ENCODE results near the gene ODAD3. TPM values are rescaled to one million over a fixed set of nuclear protein-coding genes. Genes with fewer than 3 reads are reported as not detected.
"Not testable (repeated sequence)": the region's sequence is repeated elsewhere in the genome, so short reads cannot be mapped to it uniquely, and the experiment has no call there.

The ODAD3 gene
- total RNA-seq, 2 donors from 2014 or later, result 0.22 TPM; not detected in 1

GRCh38 chr19:11437955-11438354 lies 3.0 kb upstream of the ODAD3 start:
- intact Hi-C loops (cut with DNase I), result no loop called here
- no peaks in the 10 kb centered on the region for H3K36me3 ChIP-seq
- no peak overlapping the region for H3K27ac ChIP-seq

DNA sequence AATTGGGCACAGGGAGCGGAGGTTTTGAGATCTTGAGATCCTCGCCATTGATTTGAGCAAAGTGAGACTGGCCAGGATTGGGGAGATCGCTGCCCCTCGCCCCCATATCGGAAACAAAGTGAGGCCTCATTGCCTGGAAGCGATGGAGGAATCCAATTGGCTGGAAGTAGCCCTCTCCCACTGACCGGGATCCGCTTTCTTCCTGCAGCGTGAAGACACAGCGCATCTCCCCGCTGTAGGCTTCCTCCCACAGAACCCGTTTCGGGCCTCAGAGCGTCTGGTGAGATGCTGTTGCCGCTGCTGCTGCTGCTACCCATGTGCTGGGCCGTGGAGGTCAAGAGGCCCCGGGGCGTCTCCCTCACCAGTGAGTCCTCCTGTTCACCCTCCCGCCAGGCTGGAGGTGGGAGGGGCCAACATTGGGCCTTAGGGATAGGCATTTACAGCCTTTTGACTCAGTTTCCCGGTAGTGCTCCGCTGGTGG lies 952 bp upstream of the ODAD3 start:
- Histone ChIP-seq H3K27ac (peak overlapping the region; percentile 56), H3K4me1 (peaks cover 6% of the 10 kb centered on the region), H3K9ac (ENCODE audit: low read depth in 2 of 2, low read length in 2 of 2) (peak overlapping the region; percentile 76 to 95), H3K9me3 (no peaks in the 10 kb centered on the region), H3K27me3 (no peaks in the 10 kb centered on the region), H3K4me3 (peak overlapping the region; percentile 45), H3K36me3 (no peaks in the 10 kb centered on the region)
- DNase-seq, result peak; percentile 53
- intact Hi-C loops (cut with DNase I), result no loop called here
- no peak for TF ChIP-seq CTCF (IDR thresholded peaks at IDR 0.05)

More at GRCh38 chr19:11437955-11438354, 3.0 kb upstream of the ODAD3 start:
- H3K4me1 ChIP-seq, result peaks cover 6% of the 10 kb centered on the region
- no peak overlapping the region for H3K4me3 ChIP-seq
- no peak for TF ChIP-seq CTCF (IDR thresholded peaks at IDR 0.05)
- no peaks in the 10 kb centered on the region for H3K9me3 ChIP-seq
- no peak for DNase-seq
- H3K9ac ChIP-seq (ENCODE audit: low read depth in 2 of 2, low read length in 2 of 2), result no peak overlapping the region
- no peaks in the 10 kb centered on the region for H3K27me3 ChIP-seq

DNA sequence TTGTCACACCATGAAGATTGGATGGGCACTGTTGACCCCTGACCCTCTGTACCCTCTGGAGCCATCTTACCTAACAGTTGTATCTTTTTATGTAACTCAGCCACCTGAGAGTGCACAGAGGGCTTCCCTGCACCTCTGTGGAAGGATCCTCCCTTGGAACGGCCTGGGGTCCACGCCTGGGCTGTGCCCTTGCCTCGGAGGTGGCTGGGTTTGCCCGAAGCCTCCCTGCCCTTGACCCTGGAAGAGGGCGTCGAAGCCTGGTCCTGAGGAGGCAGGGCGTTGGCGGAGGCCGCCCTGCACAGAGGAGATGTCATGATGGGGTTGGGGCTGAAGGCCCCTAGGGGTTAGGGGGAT lies 241 bp downstream of the ODAD3 start:
- H3K36me3 ChIP-seq, result no peaks in the 10 kb centered on the region
- peak overlapping the region; percentile 56 for H3K27ac ChIP-seq
- H3K9ac ChIP-seq (ENCODE audit: low read depth in 2 of 2, low read length in 2 of 2), result peak overlapping the region; percentile 46 to 51
- H3K27me3 ChIP-seq, result no peaks in the 10 kb centered on the region
- H3K4me1 ChIP-seq, result peaks cover 6% of the 10 kb centered on the region
- DNase-seq, result no peak
- H3K4me3 ChIP-seq, result peak overlapping the region; percentile 45
- TF ChIP-seq CTCF (IDR thresholded peaks at IDR 0.05), result no peak
- intact Hi-C loops (cut with DNase I), result no loop called here
- no peaks in the 10 kb centered on the region for H3K9me3 ChIP-seq

DNA sequence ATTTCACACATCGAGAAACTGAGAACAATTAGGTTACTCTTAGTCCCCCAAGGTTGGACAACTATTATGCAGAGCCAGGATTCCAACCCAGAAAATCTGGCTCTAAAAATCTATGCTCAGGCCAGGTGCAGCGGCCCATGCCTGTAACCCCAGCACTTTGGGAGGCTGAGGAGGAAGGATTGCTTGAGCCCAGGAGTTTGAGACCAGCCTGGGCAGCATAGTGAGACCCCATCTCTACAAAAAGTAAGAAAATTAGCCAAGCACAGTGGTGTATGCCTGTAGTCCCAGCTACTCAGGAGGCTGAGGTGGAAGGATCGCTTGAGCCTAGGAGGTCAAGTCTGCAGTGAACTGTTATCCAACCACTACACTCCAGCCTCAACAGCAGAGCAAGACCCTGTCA lies 1.4 kb downstream of the ODAD3 start:
- H3K27ac ChIP-seq; H3K4me3 ChIP-seq; H3K36me3 ChIP-seq; H3K9me3 ChIP-seq; DNase-seq; intact Hi-C loops (cut with DNase I); H3K4me1 ChIP-seq; H3K27me3 ChIP-seq; H3K9ac ChIP-seq (ENCODE audit: low read depth in 2 of 2, low read length in 2 of 2): not testable (repeated sequence)

- H3K27me3 ChIP-seq, result peaks cover 19% of the 10 kb centered on the region
- H3K9ac ChIP-seq (ENCODE audit: low read depth in 2 of 2, low read length in 2 of 2), result no peak overlapping the region
- no peak overlapping the region for H3K4me3 ChIP-seq
- TF ChIP-seq CTCF (IDR thresholded peaks at IDR 0.05), result no peak
- H3K9me3 ChIP-seq, result no peaks in the 10 kb centered on the region
- no peak for DNase-seq
- no peaks in the 10 kb centered on the region for H3K36me3 ChIP-seq
- no peak overlapping the region for H3K27ac ChIP-seq
- H3K4me1 ChIP-seq, result peaks cover 4% of the 10 kb centered on the region
- intact Hi-C loops (cut with DNase I), result no loop called here
Observed at GRCh38 chr19:11426656-11427055, 8.3 kb downstream of the ODAD3 start.

GRCh38 chr19:11425719-11426457 lies 9.0 kb downstream of the ODAD3 start:
- TF ChIP-seq CTCF (IDR thresholded peaks at IDR 0.05), result no peak
- H3K4me1 ChIP-seq, result peaks cover 4% of the 10 kb centered on the region
- no peak overlapping the region for H3K9ac ChIP-seq (ENCODE audit: low read depth in 2 of 2, low read length in 2 of 2)
- intact Hi-C loops (cut with DNase I), result no loop called here
- H3K36me3 ChIP-seq, result no peaks in the 10 kb centered on the region
- H3K9me3 ChIP-seq, result no peaks in the 10 kb centered on the region
- peaks cover 27% of the 10 kb centered on the region for H3K27me3 ChIP-seq
- DNase-seq, result no peak
- H3K27ac ChIP-seq, result no peak overlapping the region
- no peak overlapping the region for H3K4me3 ChIP-seq
